ENCODE measurements around the gene ZBTB21. TPM values are rescaled to one million over a fixed set of nuclear protein-coding genes. Genes with fewer than 3 reads are reported as not detected.
"Not testable (repeated sequence)": the region's sequence is repeated elsewhere in the genome, so short reads cannot be mapped to it uniquely, and the experiment has no call there.

Gene ZBTB21
- total RNA-seq, 1 donor from 2014 or later: 21.2 TPM

- H3K27ac Mint-ChIP-seq (ENCODE audit: unreplicated experiment): no peak overlapping the region
- H3K9me3 Mint-ChIP-seq (ENCODE audit: low read depth): no peaks in the 10 kb centered on the region
- no peak overlapping the region for H3K4me3 Mint-ChIP-seq (ENCODE audit: unreplicated experiment)
- no peak for TF ChIP-seq CTCF (IDR thresholded peaks at IDR 0.05)
- peak; percentile 37 for DNase-seq (ENCODE audit: low spot score)
- peaks cover 21% of the 10 kb centered on the region for H3K4me1 Mint-ChIP-seq (ENCODE audit: low read depth)
- peaks cover 14% of the 10 kb centered on the region for H3K27me3 Mint-ChIP-seq (ENCODE audit: low read depth)
- H3K36me3 Mint-ChIP-seq (ENCODE audit: low read depth): no peaks in the 10 kb centered on the region
Observed at GRCh38 chr21:41962425-41962966, 47.7 kb downstream of the ZBTB21 start.

GRCh38 chr21:41961753-41962152, 48.4 kb downstream of the ZBTB21 start:
- Mint-ChIP-seq H3K9me3 (ENCODE audit: low read depth) (no peaks in the 10 kb centered on the region), H3K27me3 (ENCODE audit: low read depth) (peaks cover 11% of the 10 kb centered on the region), H3K4me3 (ENCODE audit: unreplicated experiment) (no peak overlapping the region), H3K27ac (ENCODE audit: unreplicated experiment) (no peak overlapping the region), H3K36me3 (ENCODE audit: low read depth) (no peaks in the 10 kb centered on the region), H3K4me1 (ENCODE audit: low read depth) (peaks cover 28% of the 10 kb centered on the region)
- TF ChIP-seq CTCF (IDR thresholded peaks at IDR 0.05): no peak
- DNase-seq (ENCODE audit: low spot score): peak; percentile 32

- TF ChIP-seq CTCF (IDR thresholded peaks at IDR 0.05): no peak
- Mint-ChIP-seq H3K9me3 (ENCODE audit: low read depth) (no peaks in the 10 kb centered on the region), H3K4me3 (ENCODE audit: unreplicated experiment) (no peak overlapping the region), H3K27me3 (ENCODE audit: low read depth) (peaks cover 11% of the 10 kb centered on the region), H3K27ac (ENCODE audit: unreplicated experiment) (no peak overlapping the region), H3K36me3 (ENCODE audit: low read depth) (no peaks in the 10 kb centered on the region), H3K4me1 (ENCODE audit: low read depth) (peaks cover 32% of the 10 kb centered on the region)
- peak; percentile 54 for DNase-seq (ENCODE audit: low spot score)
Observed at GRCh38 chr21:41961282-41961701, 48.9 kb downstream of the ZBTB21 start.

GRCh38 chr21:41960386-41960785, 49.8 kb downstream of the ZBTB21 start:
- Mint-ChIP-seq H3K27ac (ENCODE audit: unreplicated experiment) (no peak overlapping the region), H3K36me3 (ENCODE audit: low read depth) (no peaks in the 10 kb centered on the region), H3K4me1 (ENCODE audit: low read depth) (peaks cover 27% of the 10 kb centered on the region), H3K4me3 (ENCODE audit: unreplicated experiment) (no peak overlapping the region), H3K27me3 (ENCODE audit: low read depth) (peaks cover 11% of the 10 kb centered on the region), H3K9me3 (ENCODE audit: low read depth) (no peaks in the 10 kb centered on the region)
- no peak for TF ChIP-seq CTCF (IDR thresholded peaks at IDR 0.05)
- peak; percentile 36 for DNase-seq (ENCODE audit: low spot score)

- not testable (repeated sequence) for H3K27me3 Mint-ChIP-seq (ENCODE audit: low read depth); H3K36me3 Mint-ChIP-seq (ENCODE audit: low read depth); H3K27ac Mint-ChIP-seq (ENCODE audit: unreplicated experiment); H3K9me3 Mint-ChIP-seq (ENCODE audit: low read depth); H3K4me3 Mint-ChIP-seq (ENCODE audit: unreplicated experiment)
- H3K4me1 Mint-ChIP-seq (ENCODE audit: low read depth): peaks cover 27% of the 10 kb centered on the region
- peak; percentile 28 for DNase-seq (ENCODE audit: low spot score)
Observed at GRCh38 chr21:41959697-41960096, 50.5 kb downstream of the ZBTB21 start.

- no peaks in the 10 kb centered on the region for H3K9me3 Mint-ChIP-seq (ENCODE audit: low read depth)
- no peak for TF ChIP-seq CTCF (IDR thresholded peaks at IDR 0.05)
- DNase-seq (ENCODE audit: low spot score): peak; percentile 88
- peaks cover 27% of the 10 kb centered on the region for H3K4me1 Mint-ChIP-seq (ENCODE audit: low read depth)
- H3K4me3 Mint-ChIP-seq (ENCODE audit: unreplicated experiment): no peak overlapping the region
- H3K27me3 Mint-ChIP-seq (ENCODE audit: low read depth): peaks cover 3% of the 10 kb centered on the region
- H3K36me3 Mint-ChIP-seq (ENCODE audit: low read depth): no peaks in the 10 kb centered on the region
- no peak overlapping the region for H3K27ac Mint-ChIP-seq (ENCODE audit: unreplicated experiment)
Observed at GRCh38 chr21:41958886-41959563, 51.1 kb downstream of the ZBTB21 start.

All from chondrocyte (in vitro differentiated cells).